HG03159 (cell line): Measurements from ENCODE around the gene SPON1.

Experiments used
- ATAC-seq: cut with Tn5 transposase; IDR thresholded peaks from one replicate; pipeline ENCODE4 v1.9.1; 2021; ENCODE audit warnings: mild to moderate bottlenecking, moderate library complexity; ENCODE audit not compliant: unreplicated experiment

SPON1 gene

DNA sequence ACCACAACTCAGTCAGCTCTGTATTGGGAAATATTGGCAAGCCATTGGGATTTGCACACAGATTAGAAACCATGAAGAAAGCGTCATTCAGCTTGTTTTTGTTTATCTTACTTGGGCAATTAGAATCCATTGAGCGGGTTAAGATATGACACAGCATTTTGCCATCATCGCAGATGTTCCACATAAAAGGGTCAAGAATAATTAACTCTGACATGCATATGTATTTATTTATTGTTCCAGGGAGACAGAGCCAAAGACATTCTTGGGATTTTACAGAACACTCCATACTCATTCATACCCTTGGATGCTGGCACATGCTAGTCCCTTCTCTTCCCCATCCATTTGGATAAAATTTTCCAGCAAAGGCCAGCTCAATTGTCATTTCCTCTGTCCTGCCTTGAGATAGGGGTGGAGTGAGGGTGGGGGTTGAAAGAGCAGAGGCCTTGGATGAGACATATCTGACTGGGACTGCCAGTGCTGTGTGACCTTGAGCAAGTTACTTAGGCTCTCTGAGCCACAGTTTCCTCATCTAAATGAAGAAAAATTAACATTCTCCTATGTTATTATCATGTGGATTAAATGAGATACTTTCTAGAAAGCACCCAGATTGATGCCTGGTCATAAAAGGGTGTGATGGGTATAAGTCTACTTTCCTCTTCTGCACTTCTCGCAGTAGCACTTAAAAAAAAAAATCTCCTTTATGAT lies 216.7 kb downstream of the SPON1 start:
- ATAC-seq, result no peak

GRCh38 chr11:14181121-14181520 lies 218.6 kb downstream of the SPON1 start:
- ATAC-seq, result no peak

- no peak for ATAC-seq
Observed at GRCh38 chr11:14182833-14183364, 220.4 kb downstream of the SPON1 start.

GRCh38 chr11:14184028-14184940 lies 221.8 kb downstream of the SPON1 start:
- no peak for ATAC-seq

GRCh38 chr11:14185461-14185860 lies 222.9 kb downstream of the SPON1 start:
- ATAC-seq, result no peak

GRCh38 chr11:14186046-14186775 lies 223.7 kb downstream of the SPON1 start:
- ATAC-seq, result no peak

GRCh38 chr11:14189874-14190273 lies 227.4 kb downstream of the SPON1 start:
- no peak for ATAC-seq

DNA sequence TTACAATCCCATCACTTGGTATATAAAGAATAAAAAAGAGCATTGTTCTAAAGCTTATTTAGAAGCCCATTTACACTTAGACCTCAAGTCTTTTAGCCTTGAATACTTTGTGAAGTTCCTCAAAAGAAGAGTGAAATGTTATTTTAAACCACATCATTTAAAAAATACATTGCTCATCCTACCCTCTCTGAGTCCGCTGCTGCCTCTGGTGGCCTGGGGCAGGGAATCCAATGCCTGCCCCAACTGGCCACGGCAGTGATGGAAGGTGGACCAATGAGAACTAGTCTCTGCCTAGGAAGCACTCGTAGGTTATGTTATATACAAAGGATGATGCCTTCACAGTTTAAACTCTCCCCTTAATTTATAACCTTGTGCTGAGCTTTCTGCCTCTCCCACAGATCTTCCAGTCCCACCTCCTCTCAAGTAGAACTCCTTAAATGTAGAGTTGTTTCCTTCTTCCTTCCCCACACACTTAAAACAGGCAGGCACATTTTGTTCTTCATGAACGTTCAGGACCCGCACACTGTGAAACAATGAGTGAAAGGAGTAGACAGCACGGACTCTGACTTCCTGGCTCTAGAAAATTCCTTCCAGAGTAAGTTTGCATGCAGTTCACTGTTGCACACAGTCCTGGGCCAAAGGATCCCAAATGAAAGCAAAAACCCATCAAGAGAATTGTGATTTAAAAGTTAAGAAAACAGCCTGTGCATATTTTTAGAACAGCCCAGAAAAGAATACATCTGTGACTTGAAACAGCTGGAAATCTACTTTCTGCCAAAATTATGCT lies 228.7 kb downstream of the SPON1 start:
- ATAC-seq, result no peak

GRCh38 chr11:14193644-14194043 lies 231.1 kb downstream of the SPON1 start:
- ATAC-seq, result no peak

- ATAC-seq, result peak; percentile 57
Observed at GRCh38 chr11:14202251-14203196, 240.0 kb downstream of the SPON1 start.

DNA sequence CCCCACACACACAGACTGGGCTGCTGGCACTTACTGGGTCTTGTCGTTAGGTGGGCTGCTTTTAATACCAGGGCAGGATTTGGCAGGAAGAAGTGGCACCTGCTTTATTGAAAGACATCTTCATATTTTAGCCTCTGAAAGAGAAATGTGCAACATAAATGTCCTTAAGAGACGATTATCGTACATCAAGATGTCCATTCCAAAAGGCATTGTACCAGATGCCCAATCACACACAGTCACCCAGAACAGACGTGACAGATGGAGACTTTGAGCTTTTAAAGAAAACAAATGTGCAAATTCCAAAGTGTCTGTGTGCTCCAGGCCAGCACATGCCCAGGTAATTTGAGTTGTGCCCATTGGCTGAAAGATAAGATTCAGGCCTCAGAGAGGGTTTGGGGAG lies 240.8 kb downstream of the SPON1 start:
- no peak for ATAC-seq

DNA sequence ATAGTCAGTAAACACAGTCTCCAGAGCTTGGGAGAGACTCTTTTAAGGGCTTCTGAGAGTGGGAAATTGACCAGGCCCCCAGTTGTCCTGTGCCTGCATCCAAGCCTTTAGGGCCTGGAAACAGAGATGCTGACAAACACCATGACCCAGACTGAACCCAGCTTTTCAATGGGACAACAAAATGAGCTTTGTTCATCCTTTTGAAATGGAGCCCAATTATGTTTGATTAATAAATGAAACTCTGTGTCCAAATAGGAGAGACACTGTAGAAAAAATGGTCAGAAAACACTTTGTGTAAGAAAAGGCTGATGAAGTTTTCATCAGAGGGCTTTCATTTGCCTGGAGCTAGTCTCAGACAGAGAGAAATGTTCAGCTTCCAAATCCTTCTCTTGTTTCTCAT lies 250.5 kb downstream of the SPON1 start:
- no peak for ATAC-seq

GRCh38 chr11:14218728-14219127 lies 256.2 kb downstream of the SPON1 start:
- no peak for ATAC-seq

DNA sequence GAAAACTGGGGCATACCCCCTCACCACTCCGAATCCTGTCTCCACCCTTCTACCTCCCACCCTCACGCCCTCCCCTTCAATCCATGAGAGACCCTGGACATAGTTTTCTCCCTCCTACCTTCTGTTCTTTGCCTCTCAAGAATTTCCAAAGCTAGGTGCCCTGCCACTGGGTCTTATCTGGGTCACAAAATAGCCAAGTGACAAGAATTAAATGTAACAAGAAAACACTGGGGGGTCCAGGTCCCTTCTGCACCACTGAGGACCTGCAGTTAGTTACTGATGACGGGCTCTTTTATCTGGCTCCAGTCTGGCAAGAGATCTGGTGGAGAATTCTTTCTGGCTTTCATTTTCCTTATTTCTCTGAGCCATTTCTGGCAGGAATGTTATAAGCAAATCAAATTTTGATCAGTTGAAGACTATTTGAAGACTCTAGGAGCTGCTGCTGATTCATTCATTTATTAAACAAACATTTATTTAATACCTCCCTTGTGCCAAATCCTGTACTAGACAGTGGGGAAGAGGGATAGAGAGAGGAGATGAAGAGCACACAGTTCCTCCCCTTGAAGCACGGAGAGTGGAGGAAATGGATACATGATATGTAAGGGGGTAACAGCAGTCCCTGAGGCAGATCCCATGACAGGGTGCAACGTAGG lies 261.2 kb downstream of the SPON1 start:
- no peak for ATAC-seq

- ATAC-seq, result no peak
Observed at GRCh38 chr11:14224395-14224794, 261.9 kb downstream of the SPON1 start.

- ATAC-seq, result no peak
Observed at GRCh38 chr11:14225666-14226065, 263.1 kb downstream of the SPON1 start.

GRCh38 chr11:14228356-14228755 lies 265.8 kb downstream of the SPON1 start:
- ATAC-seq, result no peak

GRCh38 chr11:14229472-14229871 lies 266.9 kb downstream of the SPON1 start:
- ATAC-seq, result no peak

DNA sequence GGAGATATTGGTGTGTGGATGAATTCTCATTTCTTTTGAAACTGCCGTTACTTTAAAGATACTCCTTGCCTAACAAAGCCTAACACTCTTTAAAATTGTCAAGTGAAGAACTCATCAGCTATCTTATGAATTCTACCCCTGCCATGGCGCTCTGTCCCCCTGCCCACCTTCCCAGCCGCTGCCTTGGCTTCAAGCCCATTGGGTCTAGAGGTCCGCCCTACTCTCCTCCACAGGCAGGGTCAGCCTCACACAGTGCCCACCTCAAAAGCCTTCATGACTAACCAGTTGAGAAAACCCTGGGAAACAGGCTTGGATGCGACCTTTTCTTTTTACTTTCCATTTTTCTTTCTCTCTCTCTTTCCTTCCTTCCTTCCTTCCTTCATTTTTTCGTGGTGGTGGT lies 267.9 kb downstream of the SPON1 start:
- ATAC-seq, result no peak
